GM18502 (cell line): ENCODE data around the gene MAST1.
A peak's percentile ranks its signal among the peaks of the same experiment; 100 is the strongest.
"Not testable (repeated sequence)": the region's sequence is repeated elsewhere in the genome, so short reads cannot be mapped to it uniquely, and the experiment has no call there.

Experiments used
- ATAC-seq: cut with Tn5 transposase; IDR thresholded peaks from one replicate; pipeline ENCODE4 v1.9.1; 2021; ENCODE audit warnings: mild to moderate bottlenecking; ENCODE audit not compliant: unreplicated experiment, poor library complexity

Gene MAST1

GRCh38 chr19:12800466-12800770 is 37.9 kb upstream of the MAST1 start:
- no peak for ATAC-seq

GRCh38 chr19:12800923-12801465 is 37.3 kb upstream of the MAST1 start:
- ATAC-seq = no peak

- ATAC-seq = peak; percentile 57
Measured at GRCh38 chr19:12801466-12802266, 36.6 kb upstream of the MAST1 start, which contains the start of the genes PRDX2 and THSD8. Gene PRDX2, minus strand, starts transcription at chr19:12801800. Its CDS starts 539 bp downstream, at chr19:12801261. Gene THSD8, plus strand, starts transcription at chr19:12802069. Its CDS starts 3 bp downstream, at chr19:12802072.

- ATAC-seq = no peak
Measured at GRCh38 chr19:12802267-12803106, 35.8 kb upstream of the MAST1 start.

- ATAC-seq = no peak
Measured at GRCh38 chr19:12804051-12804450, 34.3 kb upstream of the MAST1 start.

- peak; percentile 79 for ATAC-seq
Measured at GRCh38 chr19:12806242-12807081, 31.9 kb upstream of the MAST1 start, which contains the start of gene RNASEH2A. Gene RNASEH2A, plus strand, starts transcription at chr19:12806584. Its CDS starts 90 bp downstream, at chr19:12806674.

- ATAC-seq = no peak
Measured at GRCh38 chr19:12815088-12815487, 23.2 kb upstream of the MAST1 start.

- ATAC-seq = not testable (repeated sequence)
Measured at GRCh38 chr19:12817188-12817587, 21.1 kb upstream of the MAST1 start.

- not testable (repeated sequence) for ATAC-seq
Measured at GRCh38 chr19:12817810-12818209, 20.5 kb upstream of the MAST1 start.

GRCh38 chr19:12821761-12822160 is 16.6 kb upstream of the MAST1 start:
- ATAC-seq = no peak

- ATAC-seq = no peak
Measured at GRCh38 chr19:12825254-12826131, 12.8 kb upstream of the MAST1 start.

GRCh38 chr19:12828494-12828893 is 9.8 kb upstream of the MAST1 start:
- ATAC-seq = no peak

GRCh38 chr19:12833418-12833737 is 4.9 kb upstream of the MAST1 start:
- ATAC-seq = no peak

- no peak for ATAC-seq
Measured at GRCh38 chr19:12833738-12834565, 4.4 kb upstream of the MAST1 start.

GRCh38 chr19:12834566-12834943 is 3.8 kb upstream of the MAST1 start, which contains the start of gene RTBDN:
Gene RTBDN, minus strand, starts transcription at chr19:12834579. Its CDS starts 4,600 bp downstream, at chr19:12829979.
- ATAC-seq = no peak

GRCh38 chr19:12834976-12835757 is 3.1 kb upstream of the MAST1 start:
- no peak for ATAC-seq

- ATAC-seq = no peak
Measured at GRCh38 chr19:12836529-12836863, 1.8 kb upstream of the MAST1 start.

- ATAC-seq = no peak
Measured at GRCh38 chr19:12837225-12837624, 1.1 kb upstream of the MAST1 start.
